NCI-H2081 (cell line): ENCODE results near the gene HOXB8.

Experiments used
- DNase-seq, 2 experiments: peaks; one replicate each; lab custom pipeline; 2025; lab: John Stamatoyannopoulos, UW

The HOXB8 gene

DNA sequence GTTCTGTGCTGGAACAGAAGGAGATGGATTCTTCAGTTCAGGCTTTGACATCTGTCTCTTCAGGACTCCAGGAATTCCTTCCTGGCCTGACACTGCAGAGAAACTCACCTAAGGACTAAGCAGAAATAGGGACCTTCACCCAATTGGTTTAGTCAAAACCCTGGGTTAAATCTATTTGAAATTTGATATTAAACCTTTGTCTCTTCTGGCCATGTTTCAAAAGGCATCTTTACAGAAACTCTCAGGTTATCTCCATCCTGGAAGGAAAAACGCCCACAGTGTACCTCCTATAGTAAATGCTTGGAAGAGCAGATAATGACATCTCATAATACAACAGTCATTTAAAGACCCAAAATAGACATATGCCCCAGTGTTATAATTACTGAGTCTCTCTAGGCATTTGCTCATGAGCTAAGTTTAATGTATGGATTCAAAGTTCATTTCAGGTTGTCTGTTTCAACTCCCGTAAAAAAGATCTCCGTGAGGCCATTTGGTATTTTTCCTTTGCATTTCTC is 31.3 kb downstream of the HOXB8 start:
- DNase-seq: no peak

DNA sequence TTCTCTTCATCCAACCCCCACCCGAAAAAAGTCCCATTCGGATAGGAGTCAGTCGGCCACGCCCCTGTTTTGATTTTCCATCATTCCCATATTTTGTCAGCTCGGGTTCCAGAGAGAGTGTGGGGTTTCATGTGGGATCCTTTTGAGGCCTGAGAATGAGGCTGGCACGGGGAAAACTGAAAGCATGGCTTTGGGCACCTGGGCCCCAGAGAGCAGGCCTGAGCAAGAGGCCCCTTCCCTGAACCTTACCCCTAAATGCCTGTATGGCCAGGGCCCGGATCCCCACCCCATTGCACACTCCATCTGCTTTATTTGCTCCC is 32.4 kb downstream of the HOXB8 start:
- no peak for DNase-seq

DNA sequence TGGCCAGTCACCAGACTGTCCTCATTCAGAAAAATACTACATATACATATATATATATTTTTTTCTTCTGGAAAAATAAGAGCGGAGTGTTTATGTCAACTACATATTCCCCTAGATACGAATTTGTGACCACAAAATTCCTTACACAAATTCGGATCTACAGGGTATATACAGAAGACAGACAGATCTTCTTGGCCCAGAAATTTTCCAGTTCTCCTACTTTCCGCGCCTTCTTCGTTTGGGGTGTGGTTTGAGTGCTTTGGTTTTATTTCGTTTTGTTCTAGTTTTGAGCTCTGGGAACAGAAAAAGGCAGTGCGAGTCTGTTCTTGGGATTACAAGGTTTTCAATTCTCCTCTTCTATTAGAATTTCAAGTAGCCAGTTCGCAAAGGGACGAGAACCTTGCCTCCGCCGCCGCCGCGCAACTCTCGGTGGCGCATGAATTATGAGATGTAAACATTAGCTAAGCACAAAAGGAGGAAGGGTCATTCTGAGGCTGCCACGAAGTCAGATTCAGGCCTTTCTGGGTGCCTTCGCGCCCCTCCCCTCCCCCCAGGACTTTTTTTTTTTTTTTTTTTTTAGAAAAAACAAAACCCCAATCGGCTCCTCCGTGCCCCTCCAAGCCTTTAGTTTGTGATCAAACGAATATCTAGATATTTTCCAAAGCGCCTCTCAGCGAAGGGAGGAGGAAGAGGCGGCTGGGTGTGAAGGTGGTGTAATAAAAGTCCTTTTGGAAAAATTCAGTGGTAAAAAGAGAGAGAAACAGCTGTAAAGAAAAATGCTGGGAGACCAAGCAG is 35.1 kb downstream of the HOXB8 start:
- DNase-seq: no peak

DNA sequence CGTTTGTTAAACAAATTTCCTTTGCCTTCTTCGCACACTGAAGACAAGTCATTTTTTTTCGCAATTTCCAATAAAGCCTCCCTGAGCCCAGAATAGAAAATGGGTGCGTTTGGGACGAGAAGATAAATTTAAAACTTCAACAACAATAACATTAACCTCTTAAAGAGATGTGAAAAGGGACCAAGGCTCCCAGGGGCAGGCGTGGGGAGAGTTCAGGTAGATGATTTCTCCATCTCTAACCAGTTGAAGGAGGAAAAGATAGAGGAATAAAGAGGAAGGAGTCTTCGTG is 35.7 kb downstream of the HOXB8 start:
- no peak for DNase-seq

DNA sequence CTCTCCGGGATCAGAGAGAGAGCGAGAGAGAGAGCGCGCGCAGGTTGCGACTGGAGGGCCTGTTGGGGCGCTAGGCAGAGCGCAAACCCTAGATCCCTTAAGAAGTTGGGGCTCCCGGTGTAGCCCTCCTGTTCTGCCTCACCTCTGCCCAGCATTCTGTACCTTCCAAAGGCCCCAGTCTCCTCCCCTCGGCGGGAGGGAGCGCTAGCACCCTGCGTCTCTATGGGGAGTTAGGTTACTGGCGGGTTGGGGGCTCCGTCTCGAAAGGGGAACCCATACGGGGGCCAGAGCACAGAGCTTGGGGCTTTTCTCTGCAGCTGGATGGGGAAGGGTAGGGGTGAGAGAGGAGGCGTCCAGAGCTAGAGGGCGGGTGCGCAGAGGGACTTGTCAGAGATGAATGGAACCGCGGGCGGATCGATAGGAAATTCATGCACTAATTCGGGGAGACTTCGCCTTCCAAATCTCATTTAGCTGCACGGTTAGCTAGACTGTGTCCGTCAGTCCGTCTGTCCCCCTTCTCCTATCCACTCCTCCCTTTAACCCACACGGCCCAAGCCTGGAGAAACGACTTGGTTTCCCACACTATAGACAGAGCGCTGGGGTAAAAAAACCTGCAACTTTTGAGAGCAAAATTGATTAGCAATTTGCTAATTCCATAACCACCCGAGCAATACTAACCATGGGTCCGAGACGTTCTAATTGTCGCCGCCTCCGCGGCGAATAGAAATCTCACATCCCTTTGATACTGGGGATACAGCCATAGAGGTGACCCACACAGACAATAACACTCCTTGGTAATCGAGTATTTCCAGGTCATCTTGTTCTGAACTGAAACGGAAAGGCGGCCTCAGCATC is 36.2 kb downstream of the HOXB8 start:
- DNase-seq: peak in 1 of 2 experiments; percentile 59

DNA sequence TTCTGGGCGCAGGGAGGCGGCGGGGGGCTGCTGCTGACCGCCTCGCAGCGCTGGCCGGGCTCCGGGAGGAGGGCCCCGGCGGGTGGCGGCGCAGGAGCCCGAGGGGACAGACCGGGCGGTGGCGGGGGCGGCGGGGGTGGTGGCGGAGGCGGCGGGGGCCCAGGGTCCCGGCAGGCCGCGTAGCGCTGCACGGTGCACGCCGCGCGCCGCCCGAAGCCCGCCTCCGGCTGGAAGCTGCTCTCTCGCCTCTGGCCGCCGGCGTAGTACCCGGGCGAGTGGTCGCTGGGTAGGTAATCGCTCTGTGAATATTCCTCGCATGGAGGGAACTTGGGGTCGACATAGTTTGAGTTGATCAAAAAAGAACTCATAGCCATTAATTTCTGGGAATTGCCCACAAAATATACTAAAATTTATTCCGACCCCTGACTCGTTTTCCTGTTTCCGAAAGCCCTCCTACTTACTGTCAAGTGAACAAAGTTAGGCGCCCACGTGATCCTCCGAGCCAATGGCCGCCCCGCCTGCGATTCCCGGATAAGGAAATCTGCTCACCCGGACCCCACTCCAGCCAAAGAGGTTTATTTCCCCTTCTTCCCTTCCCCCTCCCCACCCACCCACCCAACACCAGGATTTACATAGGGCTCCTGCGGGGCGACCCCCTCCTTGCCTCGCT is 37.0 kb downstream of the HOXB8 start, which contains the start of gene HOXB4:
Gene HOXB4 (minus strand): TSS at position 405 of the 670 bp plus-strand sequence. CDS start 31 bp downstream, at position 374.
- DNase-seq: peak; percentile 86 to 93

DNA sequence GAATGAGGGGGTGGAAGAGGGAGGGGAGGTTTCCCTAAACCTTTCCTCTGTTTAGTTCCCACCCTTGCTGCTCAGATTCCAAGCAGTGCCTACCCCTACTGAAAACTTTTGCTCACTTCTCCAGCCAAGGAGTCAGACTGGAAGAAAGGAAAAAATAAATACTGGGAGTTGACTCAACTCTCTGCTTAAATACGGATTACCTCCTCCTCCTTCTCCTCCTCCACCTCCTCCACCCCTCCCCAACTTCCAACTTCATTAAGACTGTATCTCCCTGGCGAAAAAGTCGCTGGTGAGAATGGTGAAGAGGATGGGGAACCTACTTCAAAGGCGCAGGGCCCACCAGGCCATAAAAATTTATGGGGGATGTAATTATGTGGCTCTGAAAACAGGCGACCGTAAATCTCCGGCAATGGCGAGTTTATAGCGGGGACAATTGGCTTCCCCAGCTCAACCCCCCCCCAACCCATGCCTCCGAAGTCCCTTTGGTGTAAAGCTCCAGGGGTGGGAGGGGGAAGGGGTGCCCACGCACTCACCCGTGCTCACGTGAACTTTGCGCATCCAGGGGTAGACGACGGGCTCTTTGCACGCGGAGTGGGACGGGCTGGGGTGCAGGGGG is 37.7 kb downstream of the HOXB8 start:
- DNase-seq: peak in 1 of 2 experiments; percentile 43

DNA sequence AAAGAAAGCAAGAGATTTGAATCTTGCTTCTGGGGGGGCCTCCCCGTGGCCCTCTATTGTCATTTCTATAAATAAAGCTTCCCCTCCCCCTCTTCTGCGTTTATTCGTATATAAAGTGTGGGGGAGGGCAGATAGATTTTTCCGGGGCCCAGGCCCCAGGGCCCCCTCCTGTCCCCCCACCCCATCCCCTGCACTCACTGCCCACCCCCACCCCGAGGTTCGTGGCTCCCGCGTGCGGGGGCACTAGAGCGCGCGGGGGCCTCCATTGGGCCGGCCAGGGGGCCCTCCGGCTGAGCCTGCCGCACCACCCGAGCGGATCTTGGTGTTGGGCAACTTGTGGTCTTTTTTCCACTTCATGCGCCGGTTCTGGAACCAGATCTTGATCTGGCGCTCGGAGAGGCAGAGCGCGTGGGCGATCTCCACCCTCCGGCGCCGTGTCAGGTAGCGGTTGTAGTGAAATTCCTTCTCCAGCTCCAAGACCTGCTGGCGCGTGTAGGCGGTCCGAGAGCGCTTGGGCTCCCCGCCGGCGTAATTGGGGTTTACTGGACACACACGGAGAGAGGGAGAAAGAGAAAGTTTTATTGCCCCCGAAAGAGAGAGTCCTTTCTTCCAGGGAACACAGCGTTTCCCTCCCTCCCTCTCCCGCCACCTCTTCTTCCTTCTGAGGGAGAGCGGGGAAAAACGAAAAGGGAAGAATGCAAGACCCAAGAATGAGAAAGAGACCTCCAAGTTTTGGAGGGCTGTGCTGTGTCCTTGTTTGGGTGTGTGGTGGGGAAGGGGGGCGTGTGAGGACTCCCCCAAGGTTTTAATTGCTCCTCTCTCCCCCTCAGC is 38.4 kb downstream of the HOXB8 start:
- peak in 1 of 2 experiments; percentile 52 for DNase-seq

DNA sequence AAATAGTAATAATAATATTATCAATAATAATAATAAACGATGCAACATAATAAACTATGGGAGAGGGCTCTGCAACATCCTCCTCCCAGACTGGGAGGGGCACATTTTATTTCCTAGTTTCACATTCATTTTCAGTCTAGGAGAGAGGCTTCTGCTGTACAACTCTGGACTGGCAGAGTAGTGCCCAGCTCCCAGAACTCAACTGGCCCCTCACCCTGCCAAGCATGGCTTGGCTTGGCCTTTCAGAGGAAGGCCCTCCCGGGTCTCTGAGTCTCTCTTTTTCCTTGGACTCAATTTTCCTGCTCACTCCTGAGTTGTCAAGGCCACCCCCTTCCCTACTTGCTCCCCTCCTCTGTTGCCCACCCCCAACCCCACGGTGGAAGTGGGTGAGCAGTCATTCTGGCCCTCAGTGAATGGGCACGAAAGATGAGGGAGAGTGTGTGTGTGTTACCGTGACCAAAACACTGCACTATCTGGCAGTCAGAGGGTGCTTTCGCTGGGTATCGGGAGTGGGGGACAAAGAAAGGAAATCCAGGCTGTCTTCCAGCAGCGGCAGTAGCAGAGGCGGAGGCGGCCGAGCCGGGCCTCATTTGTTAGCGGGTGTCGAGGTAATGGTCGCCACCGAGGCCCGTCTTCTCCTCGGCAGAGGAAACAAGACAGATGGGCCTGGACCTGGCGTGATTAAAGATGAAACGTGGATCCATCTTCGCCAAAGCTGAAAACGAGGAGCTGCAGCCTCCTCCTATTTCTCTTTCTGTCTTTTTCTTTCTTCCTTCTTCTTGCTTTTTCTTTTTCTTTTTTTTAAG is 39.2 kb downstream of the HOXB8 start:
- no peak for DNase-seq

DNA sequence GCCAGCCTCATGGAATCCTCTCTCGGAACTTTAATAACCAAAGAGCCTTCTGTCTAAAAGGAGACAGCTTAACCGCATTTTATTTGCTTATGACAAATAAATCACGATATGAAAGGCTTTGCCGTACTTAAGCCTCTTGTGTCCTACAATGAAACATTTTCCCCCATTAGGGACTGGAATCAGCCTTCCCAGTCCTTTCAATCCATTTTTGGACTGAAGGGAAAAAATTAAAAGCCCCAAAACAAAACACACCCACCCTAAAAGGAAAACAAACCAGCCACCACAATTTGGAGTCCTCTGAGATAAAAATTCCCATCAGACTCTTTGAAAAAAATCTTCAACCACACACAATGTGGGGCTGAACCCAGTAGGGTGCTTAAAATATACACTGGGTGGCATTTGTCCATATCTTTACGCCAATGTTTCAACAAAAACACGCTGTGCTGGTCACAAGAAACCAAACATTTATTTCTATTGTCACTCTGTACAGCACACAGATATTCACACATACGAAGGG is 40.0 kb downstream of the HOXB8 start:
- DNase-seq: peak in 1 of 2 experiments; percentile 65

DNA sequence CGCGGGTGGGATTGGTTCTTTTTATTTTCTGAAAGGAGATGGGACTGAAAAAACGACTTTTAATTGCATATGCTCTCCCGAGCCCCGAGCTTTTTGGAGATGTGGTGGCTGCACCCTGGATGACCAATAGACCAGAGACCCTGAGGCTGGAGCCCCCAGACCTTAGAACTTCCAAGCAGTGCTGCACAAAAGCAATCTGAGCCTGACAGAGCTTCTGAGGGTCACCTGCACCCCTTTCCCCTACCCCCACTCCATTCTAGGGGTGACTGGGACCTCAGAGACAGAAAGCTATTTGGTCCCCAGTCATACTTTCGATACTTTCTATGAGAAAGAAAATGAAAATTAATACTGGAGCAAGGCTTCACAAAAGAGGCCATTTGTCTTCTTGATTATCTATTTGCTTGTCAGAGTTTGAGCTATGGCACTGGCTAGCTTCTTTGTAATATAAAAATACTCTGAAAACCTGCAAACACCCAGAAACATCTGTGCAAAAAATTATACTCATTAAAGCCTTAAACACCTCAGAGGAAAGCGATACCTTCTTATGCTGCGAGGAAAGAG is 40.5 kb downstream of the HOXB8 start:
- DNase-seq: no peak

DNA sequence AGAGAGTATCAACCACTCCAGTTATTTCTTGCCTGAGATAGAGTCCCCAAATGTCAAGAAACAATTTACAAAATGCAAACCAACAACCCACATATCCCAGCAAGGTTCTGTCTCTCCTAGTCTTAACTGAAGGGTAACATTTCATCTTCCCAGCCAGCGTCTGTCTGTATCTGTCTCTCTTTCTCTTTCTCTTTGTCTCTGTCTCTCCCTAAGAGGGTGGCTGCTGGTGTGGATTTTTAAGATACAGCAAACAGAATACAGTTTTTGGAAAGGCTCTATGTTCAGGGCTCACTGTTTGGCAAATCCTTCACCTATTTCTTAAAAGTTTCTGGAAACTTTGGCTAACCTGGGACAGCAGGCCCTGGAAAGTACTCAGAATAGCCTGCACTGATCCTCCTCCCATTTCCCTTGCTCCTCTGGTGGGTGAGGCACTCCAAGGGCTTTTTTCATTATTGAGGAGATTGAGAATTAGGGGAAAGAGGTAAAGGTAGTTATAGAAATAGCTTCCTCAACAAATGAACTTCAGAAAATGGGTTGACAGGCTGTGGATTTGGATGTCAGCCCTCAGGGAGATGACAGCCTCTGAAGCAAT is 43.2 kb downstream of the HOXB8 start:
- no peak for DNase-seq

DNA sequence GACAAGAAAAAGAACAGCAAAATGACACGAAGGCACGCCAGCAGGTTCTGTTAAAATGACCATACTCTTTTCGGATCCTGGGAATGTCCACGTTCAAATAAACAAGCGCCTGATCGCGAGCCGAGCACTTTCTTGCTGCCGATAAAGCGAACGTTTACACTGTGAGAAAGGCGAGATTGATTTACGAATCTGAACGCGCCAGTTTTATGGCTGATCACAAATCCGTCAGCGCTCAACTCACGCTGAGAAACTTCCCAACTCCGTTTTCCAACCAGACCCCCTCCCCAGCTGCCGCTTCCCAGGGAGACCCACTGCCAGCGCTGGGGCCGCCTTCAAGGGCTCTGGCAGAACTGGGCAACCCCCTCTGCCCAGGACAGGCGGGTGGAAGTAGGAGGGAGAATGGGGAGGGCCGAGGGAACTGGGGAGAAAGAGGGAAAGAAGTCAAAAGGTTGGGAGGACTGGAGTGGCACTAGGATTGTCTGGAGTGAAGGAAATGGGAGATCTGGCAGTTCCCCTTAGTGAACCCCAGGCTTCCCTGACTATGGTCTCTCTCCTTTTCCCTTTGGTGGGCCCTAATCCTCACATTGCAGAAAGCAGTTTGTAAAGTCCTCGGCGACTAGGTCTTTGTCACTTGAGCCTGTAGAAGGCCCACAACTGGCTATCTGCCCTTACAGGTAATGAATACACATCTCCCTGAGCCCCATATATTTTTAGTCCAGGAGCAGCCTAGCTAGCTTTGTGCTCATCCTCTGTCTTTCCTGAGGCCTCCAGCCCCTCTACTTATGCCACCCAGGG is 43.9 kb downstream of the HOXB8 start:
- no peak for DNase-seq

DNA sequence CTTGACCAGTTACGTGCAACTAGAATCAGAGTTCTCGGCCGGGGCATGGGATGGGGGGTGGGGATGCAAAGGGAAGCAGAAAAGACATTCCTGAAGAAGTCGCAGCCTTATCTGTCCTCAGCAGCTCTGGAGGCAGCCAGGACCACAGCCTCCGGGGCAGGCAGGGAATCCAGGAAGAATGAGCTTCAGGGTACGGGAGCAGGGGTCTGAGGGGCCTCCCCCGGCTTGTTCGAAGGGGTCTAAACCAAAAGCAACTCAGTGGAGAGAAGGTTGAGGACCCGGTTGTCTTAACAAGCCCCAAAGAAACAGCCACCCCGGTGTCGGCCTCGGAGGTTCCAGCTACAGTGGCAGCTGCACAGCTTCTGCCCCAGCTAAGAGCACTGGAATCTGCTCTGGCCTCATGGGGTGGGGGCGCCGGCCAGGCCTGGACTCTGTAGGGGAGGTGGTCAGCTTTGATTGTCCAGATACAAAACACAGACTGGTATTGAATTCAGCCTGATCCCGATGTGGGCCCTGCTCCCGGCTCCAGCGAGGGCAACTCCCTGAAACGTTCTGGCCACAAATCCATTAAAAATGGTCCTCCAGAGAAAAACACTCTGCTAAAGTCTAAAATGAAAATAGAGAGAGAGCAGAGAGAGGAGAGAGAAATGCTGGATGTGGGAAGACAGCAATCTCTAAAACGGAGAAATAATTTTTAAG is 44.6 kb downstream of the HOXB8 start:
- DNase-seq: no peak

DNA sequence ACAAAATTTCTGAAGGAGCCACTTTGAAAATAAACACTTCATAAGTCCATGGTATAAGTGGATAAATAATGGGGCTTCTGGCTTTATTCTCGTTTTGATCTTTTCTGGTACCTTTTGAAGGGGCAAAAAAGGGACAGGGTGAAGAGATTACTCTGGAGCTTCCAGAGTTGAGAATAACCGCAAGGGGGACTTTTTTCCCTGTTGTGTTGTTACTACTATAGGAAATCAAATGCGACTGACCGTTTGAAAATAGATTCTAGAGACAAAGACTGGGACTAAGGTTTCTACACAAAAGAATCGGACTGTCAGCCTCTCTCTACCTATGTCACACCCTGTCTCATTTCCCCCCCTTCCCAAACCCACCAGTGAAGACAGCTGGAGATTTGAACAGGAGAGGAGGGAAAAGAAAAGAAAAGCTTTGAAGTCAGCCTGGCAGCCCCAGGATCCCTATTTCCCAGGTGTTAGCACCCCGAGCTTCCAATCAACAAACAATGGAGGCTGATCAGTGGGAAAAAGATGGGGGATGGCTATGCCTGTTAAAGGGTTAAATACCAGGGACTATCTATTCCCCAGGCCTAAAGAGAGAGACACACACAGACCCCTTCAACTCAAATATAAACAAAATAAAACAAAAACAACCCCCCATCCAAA is 45.3 kb downstream of the HOXB8 start:
- DNase-seq: no peak

DNA sequence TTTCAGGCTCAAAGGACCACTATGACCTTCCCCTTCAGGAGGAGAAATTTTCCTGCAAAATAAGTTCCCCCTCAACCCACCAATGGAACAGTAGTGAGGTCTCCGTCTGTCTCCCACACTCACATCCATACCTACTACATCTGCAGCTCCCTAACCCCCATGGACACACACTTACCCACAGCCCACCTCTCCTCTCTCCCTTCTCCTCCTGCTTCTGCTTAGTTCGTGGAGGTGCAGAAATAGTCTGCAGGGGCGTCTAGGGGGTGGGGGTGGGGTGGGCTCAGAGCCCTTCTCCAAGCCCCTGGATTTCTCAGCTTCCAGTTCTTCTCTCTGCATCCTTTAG is 45.9 kb downstream of the HOXB8 start:
- no peak for DNase-seq

DNA sequence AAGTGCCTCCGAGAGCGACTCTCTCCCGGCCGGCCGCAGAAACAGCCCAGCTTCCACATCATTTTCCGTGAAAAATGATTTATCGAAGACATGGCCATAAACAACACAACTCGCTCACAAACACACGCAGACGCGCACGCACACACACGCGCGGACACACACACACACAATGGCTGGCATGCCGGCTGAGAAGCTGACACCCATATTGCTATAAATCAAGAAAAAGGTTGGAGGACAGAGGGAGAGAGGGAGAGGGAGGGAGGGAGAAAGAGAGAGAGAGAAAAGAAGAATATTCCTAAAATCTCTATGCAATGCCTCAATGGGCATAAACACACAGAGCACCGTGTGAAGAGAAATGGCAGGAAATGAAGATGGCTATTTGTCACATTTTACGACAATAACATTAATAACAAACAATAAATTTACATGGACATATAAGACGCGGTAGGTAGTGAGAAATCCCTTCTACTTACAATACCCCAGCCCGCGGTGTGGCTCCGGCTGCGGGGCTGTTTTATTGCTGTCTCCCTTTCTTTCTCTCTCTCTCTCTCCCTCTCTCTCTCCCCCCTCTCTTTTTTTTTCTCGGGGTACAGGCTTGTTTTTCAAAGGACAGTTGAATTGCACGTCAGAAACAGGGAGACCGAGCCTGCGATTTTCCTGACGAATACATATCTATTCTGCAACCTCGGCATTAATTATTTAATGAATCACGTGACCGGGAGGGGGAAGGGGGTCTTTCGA is 46.4 kb downstream of the HOXB8 start:
- DNase-seq: no peak
